Middle frontal gyrus (tissue), 1 donor: ENCODE data around the gene SLC39A11.
A peak's percentile ranks its signal among the peaks of the same experiment; 100 is the strongest.
"Not testable (repeated sequence)": the region's sequence is repeated elsewhere in the genome, so short reads cannot be mapped to it uniquely, and the experiment has no call there.

Source experiments
- DNase-seq: peaks from one replicate; pipeline ENCODE4 v3.0.0-alpha.2; 2015; ENCODE audit warnings: low spot score; ENCODE audit errors: extremely low spot score

The SLC39A11 gene

GRCh38 chr17:73111386-73111785 lies 18.9 kb upstream of the SLC39A11 start:
- DNase-seq, result no peak

- DNase-seq, result no peak
Measured at GRCh38 chr17:73107191-73107590, 14.7 kb upstream of the SLC39A11 start.

- no peak for DNase-seq
Measured at GRCh38 chr17:73105431-73105830, 12.9 kb upstream of the SLC39A11 start.

GRCh38 chr17:73104450-73104849 lies 12.0 kb upstream of the SLC39A11 start:
- no peak for DNase-seq

GRCh38 chr17:73103641-73104335 lies 11.3 kb upstream of the SLC39A11 start:
- no peak for DNase-seq

GRCh38 chr17:73101031-73101430 lies 8.5 kb upstream of the SLC39A11 start:
- DNase-seq, result no peak

- no peak for DNase-seq
Measured at GRCh38 chr17:73100363-73100762, 7.9 kb upstream of the SLC39A11 start.

GRCh38 chr17:73099511-73099910 lies 7.0 kb upstream of the SLC39A11 start:
- no peak for DNase-seq

GRCh38 chr17:73098919-73099318 lies 6.4 kb upstream of the SLC39A11 start:
- no peak for DNase-seq

- DNase-seq, result not testable (repeated sequence)
Measured at GRCh38 chr17:73097973-73098765, 5.7 kb upstream of the SLC39A11 start.

GRCh38 chr17:73096866-73097265 lies 4.4 kb upstream of the SLC39A11 start:
- no peak for DNase-seq

- DNase-seq, result no peak
Measured at GRCh38 chr17:73096211-73096610, 3.7 kb upstream of the SLC39A11 start.

- DNase-seq, result no peak
Measured at GRCh38 chr17:73093286-73093685, 798 bp upstream of the SLC39A11 start.

GRCh38 chr17:73091770-73092522 lies 542 bp downstream of the SLC39A11 start:
- DNase-seq, result no peak

GRCh38 chr17:73091410-73091769 lies 1.1 kb downstream of the SLC39A11 start:
- no peak for DNase-seq

- DNase-seq, result no peak
Measured at GRCh38 chr17:73090396-73091202, 1.9 kb downstream of the SLC39A11 start.

GRCh38 chr17:73089322-73090317 lies 2.9 kb downstream of the SLC39A11 start:
- peak; percentile 83 for DNase-seq

- no peak for DNase-seq
Measured at GRCh38 chr17:73088561-73088960, 3.9 kb downstream of the SLC39A11 start.

- no peak for DNase-seq
Measured at GRCh38 chr17:73083432-73083831, 9.1 kb downstream of the SLC39A11 start.

- DNase-seq, result no peak
Measured at GRCh38 chr17:73074566-73074965, 17.9 kb downstream of the SLC39A11 start.
